H54 (cell line): ENCODE data around the gene CRIM1.

Experiments used
- DNase-seq: peaks from one replicate; pipeline ENCODE4 v3.0.0; 2011; ENCODE audit warnings: low spot score, mixed read lengths; ENCODE audit not compliant: insufficient read length
- FAIRE-seq: peaks from 3 replicates; lab custom pipeline; 2011; peaks lifted over from hg19 to GRCh38; lab: Jason Lieb, UNC
- POLR2A ChIP-seq: IDR thresholded peaks from 2 replicates; pipeline ENCODE4 v1.6.1; 2011; ENCODE audit warnings: low read depth, mild to moderate bottlenecking, low read length

CRIM1 gene

GRCh38 chr2:36587556-36587955 lies 232.0 kb downstream of the CRIM1 start:
- FAIRE-seq = no peak
- DNase-seq = no peak
- no peak for TF ChIP-seq POLR2A

- DNase-seq = no peak
- no peak for FAIRE-seq
- TF ChIP-seq POLR2A = no peak
Measured at GRCh38 chr2:36589230-36589630, 233.7 kb downstream of the CRIM1 start.

GRCh38 chr2:36594849-36595248 lies 239.3 kb downstream of the CRIM1 start:
- TF ChIP-seq POLR2A = no peak
- DNase-seq (no peak), FAIRE-seq (no peak)

GRCh38 chr2:36596397-36596796 lies 240.8 kb downstream of the CRIM1 start:
- no peak for TF ChIP-seq POLR2A
- FAIRE-seq (no peak), DNase-seq (no peak)

- DNase-seq (no peak), FAIRE-seq (no peak)
- no peak for TF ChIP-seq POLR2A
Measured at GRCh38 chr2:36597003-36597531, 241.5 kb downstream of the CRIM1 start.

GRCh38 chr2:36597532-36598377 lies 242.2 kb downstream of the CRIM1 start, which contains the start of gene FEZ2:
Gene FEZ2 (minus strand): TSS chr2:36598168. CDS start chr2:36598142, 26 bp downstream.
- FAIRE-seq (no peak), DNase-seq (peak; percentile 85)
- peak; percentile 41 for TF ChIP-seq POLR2A
